ENCODE data around the gene KCNC4.

The KCNC4 gene

GRCh38 chr1:110248746-110249145, 38.6 kb downstream of the KCNC4 start:
- in situ Hi-C loops (cut with MboI; ENCODE audit: low sequenced_read_pairs): no loop called here

- in situ Hi-C loops (cut with MboI; ENCODE audit: low sequenced_read_pairs): no loop called here
Observed at GRCh38 chr1:110249256-110249655, 39.1 kb downstream of the KCNC4 start.

- in situ Hi-C loops (cut with MboI; ENCODE audit: low sequenced_read_pairs): no loop called here
Observed at GRCh38 chr1:110250008-110250407, 39.9 kb downstream of the KCNC4 start.

- in situ Hi-C loops (cut with MboI; ENCODE audit: low sequenced_read_pairs): no loop called here
Observed at GRCh38 chr1:110250749-110251148, 40.6 kb downstream of the KCNC4 start.

- in situ Hi-C loops (cut with MboI; ENCODE audit: low sequenced_read_pairs): no loop called here
Observed at GRCh38 chr1:110253213-110253612, 43.1 kb downstream of the KCNC4 start.

GRCh38 chr1:110254604-110255391, 44.7 kb downstream of the KCNC4 start:
- in situ Hi-C loops (cut with MboI; ENCODE audit: low sequenced_read_pairs): no loop called here

GRCh38 chr1:110255392-110255787, 45.3 kb downstream of the KCNC4 start:
- in situ Hi-C loops (cut with MboI; ENCODE audit: low sequenced_read_pairs): no loop called here

GRCh38 chr1:110258734-110259133, 48.6 kb downstream of the KCNC4 start:
- in situ Hi-C loops (cut with MboI; ENCODE audit: low sequenced_read_pairs): no loop called here

- in situ Hi-C loops (cut with MboI; ENCODE audit: low sequenced_read_pairs): no loop called here
Observed at GRCh38 chr1:110259770-110260169, 49.7 kb downstream of the KCNC4 start.
